Retinal pigment epithelial cell (primary cell): ENCODE measurements around the gene FYN.
A peak's percentile ranks its signal among the peaks of the same experiment; 100 is the strongest.
"Not testable (repeated sequence)": the region's sequence is repeated elsewhere in the genome, so short reads cannot be mapped to it uniquely, and the experiment has no call there.

Source experiments
- DNase-seq: peaks from one replicate; pipeline ENCODE4 v3.0.0-alpha.2; 2010; ENCODE audit warnings: low read depth
- H3K4me3 ChIP-seq: 2 replicates; pipeline ENCODE4 v1.5.1; 2011; ENCODE audit warnings: mild to moderate bottlenecking, low read length, control low read depth, moderate library complexity
- TF ChIP-seq, protein P1 (sequence below): conservative IDR thresholded peaks from 2 replicates; pipeline ENCODE4 v1.5.1; 2011; ENCODE audit warnings: low read depth, low read length, control low read depth, inconsistent platforms

FYN gene

GRCh38 chr6:111792241-111792640 lies 81.0 kb downstream of the FYN start:
- H3K4me3 ChIP-seq: no peak overlapping the region
- no peak for DNase-seq
- TF ChIP-seq, protein P1, sequence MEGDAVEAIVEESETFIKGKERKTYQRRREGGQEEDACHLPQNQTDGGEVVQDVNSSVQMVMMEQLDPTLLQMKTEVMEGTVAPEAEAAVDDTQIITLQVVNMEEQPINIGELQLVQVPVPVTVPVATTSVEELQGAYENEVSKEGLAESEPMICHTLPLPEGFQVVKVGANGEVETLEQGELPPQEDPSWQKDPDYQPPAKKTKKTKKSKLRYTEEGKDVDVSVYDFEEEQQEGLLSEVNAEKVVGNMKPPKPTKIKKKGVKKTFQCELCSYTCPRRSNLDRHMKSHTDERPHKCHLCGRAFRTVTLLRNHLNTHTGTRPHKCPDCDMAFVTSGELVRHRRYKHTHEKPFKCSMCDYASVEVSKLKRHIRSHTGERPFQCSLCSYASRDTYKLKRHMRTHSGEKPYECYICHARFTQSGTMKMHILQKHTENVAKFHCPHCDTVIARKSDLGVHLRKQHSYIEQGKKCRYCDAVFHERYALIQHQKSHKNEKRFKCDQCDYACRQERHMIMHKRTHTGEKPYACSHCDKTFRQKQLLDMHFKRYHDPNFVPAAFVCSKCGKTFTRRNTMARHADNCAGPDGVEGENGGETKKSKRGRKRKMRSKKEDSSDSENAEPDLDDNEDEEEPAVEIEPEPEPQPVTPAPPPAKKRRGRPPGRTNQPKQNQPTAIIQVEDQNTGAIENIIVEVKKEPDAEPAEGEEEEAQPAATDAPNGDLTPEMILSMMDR: no peak

- TF ChIP-seq, protein P1: no peak
- no peak for DNase-seq
- H3K4me3 ChIP-seq: no peak overlapping the region
Observed at GRCh38 chr6:111791415-111791814, 81.8 kb downstream of the FYN start.

- H3K4me3 ChIP-seq: no peak overlapping the region
- peak; percentile 55 for DNase-seq
- TF ChIP-seq, protein P1: no peak
Observed at GRCh38 chr6:111789598-111789997, 83.7 kb downstream of the FYN start.

DNA sequence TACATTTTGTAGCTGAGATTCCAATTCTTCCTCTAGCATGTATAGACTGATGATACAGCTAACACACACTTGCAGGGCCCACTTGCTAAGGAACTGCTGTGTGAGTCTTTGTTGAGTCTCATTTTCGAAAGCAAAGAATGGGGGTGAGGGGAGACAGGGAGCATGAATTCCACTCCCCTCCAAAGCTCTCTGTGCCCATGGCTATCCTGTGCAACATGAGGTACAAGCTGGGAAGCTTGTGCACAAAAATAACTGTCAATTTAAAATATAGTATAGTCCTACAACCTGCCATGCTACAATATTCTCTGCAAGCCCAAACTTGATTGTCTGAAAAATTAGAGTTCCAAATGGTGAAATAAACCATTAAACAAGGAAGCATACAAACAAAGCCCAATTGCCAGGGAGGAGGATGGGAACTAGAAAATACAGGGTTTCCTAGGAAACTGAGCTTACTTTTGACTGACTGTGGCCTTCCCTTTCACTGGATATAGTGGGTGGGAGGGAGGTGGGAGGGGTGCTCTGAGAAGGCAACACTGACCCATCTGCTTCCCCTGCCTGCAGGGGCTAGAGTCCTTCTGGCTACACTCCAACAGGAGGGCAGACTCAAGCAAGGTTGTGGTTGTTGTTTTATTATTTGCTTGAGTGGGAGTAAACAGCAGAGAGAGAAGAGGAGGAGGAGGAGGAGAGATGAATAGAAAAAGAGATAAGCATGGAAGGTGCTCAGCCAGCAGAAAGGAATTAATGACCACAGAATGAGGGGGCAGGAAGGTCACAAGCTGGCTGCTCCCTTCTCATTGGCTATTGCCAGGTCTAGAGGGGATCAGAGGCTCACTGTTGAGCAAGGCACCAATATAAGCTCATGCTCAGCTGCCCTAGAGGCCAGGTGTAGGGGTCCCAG lies 84.6 kb downstream of the FYN start:
- no peak for DNase-seq
- no peak overlapping the region for H3K4me3 ChIP-seq
- TF ChIP-seq, protein P1: no peak

- DNase-seq, H3K4me3 ChIP-seq: not testable (repeated sequence)
Observed at GRCh38 chr6:111786151-111786550, 87.1 kb downstream of the FYN start.

DNA sequence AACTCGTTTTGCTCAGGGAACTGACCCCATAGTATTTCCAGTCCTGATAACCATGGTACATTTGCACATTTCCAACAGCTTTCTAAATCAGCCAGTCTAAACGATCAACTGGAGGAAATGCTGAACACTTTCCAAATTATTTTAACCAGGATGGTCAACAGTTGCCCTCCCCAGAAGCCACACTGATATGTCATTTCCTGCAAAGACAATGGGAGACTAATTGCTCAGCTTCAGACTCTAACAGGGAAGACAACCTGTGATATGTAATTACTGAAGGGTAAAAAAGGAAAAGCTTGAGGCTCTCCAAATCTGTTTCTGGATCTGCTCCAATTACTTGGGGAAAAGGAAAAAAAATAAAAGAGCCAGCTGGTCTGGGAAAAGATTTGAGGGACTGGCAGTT lies 88.8 kb downstream of the FYN start:
- DNase-seq: no peak
- no peak overlapping the region for H3K4me3 ChIP-seq
- TF ChIP-seq, protein P1: no peak

DNA sequence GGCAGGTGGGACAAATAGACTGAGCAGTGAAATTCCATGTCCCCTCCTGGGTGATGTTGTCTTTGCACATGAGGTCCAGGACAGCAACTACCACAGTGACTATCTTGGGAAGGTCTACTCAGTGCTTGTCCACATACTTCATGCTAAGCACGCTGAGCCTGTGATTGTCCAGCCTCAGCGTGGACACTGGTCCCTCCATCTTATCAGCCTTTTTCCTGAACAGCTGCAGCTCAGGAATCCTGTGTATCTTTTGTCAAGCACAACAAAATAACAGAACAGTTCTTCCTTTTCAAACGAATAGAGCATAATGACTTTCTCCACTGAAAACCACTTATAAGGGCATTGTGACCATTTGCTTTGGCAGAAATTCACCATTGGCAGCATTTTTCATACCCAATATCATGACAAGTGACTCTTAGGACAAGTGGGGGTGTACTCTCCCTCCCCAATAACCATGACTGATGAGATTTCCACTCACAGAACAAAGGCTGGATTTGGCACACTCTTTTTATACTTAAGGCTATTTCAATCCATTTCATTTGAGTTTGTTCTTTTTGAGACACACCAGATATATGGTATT lies 90.3 kb downstream of the FYN start:
- H3K4me3 ChIP-seq: no peak overlapping the region
- TF ChIP-seq, protein P1: no peak
- DNase-seq: no peak
